RWPE2 (cell line): ENCODE results near the gene ENTREP1.

Experiments used
- ATAC-seq: fragments of 200-7000 bp; cut with Tn5 transposase; 3 replicates; pipeline ENCODE4 v1.9.1; 2021; ENCODE audit warnings: low read depth
- DNase-seq: peaks from one replicate; pipeline ENCODE4 v3.0.0-alpha.2; 2020; ENCODE audit warnings: low spot score
- H3K27ac ChIP-seq: fragments of 450-650 bp; 2 replicates; pipeline ENCODE4 v1.5.1; 2017; ENCODE audit warnings: mild to moderate bottlenecking; ENCODE audit not compliant: poor library complexity, severe bottlenecking
- H3K27me3 ChIP-seq: fragments of 250-450 bp; sonication (Bioruptor Pico); 2 replicates; pipeline ENCODE4 v1.5.1; 2021; ENCODE audit warnings: mild to moderate bottlenecking, moderate library complexity; ENCODE audit not compliant: insufficient read depth, poor library complexity, severe bottlenecking
- H3K36me3 ChIP-seq: fragments of 250-450 bp; sonication (Bioruptor Pico); 2 replicates; pipeline ENCODE4 v1.5.1; 2020; ENCODE audit warnings: low read depth, mild to moderate bottlenecking, moderate library complexity
- H3K4me1 ChIP-seq: fragments of 250-450 bp; sonication (Bioruptor Pico); 2 replicates; pipeline ENCODE4 v1.5.1; 2021; ENCODE audit warnings: mild to moderate bottlenecking, moderate library complexity; ENCODE audit not compliant: insufficient read depth, poor library complexity, severe bottlenecking
- H3K4me3 ChIP-seq: fragments of 250-450 bp; sonication (Bioruptor Pico); 2 replicates; pipeline ENCODE4 v1.5.1; 2021; ENCODE audit warnings: mild to moderate bottlenecking, moderate library complexity; ENCODE audit not compliant: severe bottlenecking
- H3K9me3 ChIP-seq: fragments of 250-450 bp; sonication (Bioruptor Pico); 2 replicates; pipeline ENCODE4 v1.5.1; 2021; ENCODE audit warnings: mild to moderate bottlenecking, moderate library complexity; ENCODE audit not compliant: severe bottlenecking
- CTCF ChIP-seq: fragments of 450-650 bp; IDR thresholded peaks from one replicate; pipeline ENCODE4 v1.5.1; 2017; ENCODE audit warnings: mild to moderate bottlenecking, moderate library complexity; ENCODE audit not compliant: poor library complexity, severe bottlenecking

ENTREP1 gene

GRCh38 chr9:69391487-69391886 lies 66.5 kb downstream of the ENTREP1 start:
- no peak overlapping the region for H3K4me3 ChIP-seq
- H3K27me3 ChIP-seq, result no peaks in the 10 kb centered on the region
- no peaks in the 10 kb centered on the region for H3K9me3 ChIP-seq
- H3K4me1 ChIP-seq, result no peaks in the 10 kb centered on the region
- H3K27ac ChIP-seq, result no peak overlapping the region
- no peaks in the 10 kb centered on the region for H3K36me3 ChIP-seq
- TF ChIP-seq CTCF, result no peak
- DNase-seq (no peak), ATAC-seq (no peak)

DNA sequence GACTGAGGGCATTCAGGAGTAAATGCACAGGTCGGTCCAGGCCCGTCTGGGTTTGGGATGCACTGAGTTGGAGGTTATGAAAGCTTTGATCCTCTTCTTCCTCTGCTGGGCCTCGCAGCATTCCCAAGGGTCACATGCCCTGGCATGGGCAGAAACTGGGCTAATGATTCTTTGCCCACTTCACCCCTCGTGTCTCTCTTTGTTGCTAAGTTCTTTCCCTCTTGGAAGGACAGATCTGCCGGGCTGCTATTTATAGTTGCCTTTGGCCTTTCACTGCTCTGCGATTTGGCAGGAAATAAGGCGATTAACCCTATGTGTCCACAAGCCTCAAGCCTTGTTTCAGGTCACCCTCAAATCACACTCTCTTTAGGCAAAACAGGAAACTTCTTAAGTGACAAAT lies 66.9 kb downstream of the ENTREP1 start:
- Histone ChIP-seq H3K9me3 (no peaks in the 10 kb centered on the region), H3K4me1 (no peaks in the 10 kb centered on the region), H3K27me3 (no peaks in the 10 kb centered on the region), H3K36me3 (no peaks in the 10 kb centered on the region), H3K4me3 (no peak overlapping the region), H3K27ac (no peak overlapping the region)
- no peak for ATAC-seq
- no peak for TF ChIP-seq CTCF
- DNase-seq, result no peak

GRCh38 chr9:69392826-69393225 lies 67.8 kb downstream of the ENTREP1 start:
- Histone ChIP-seq H3K27ac (no peak overlapping the region), H3K27me3 (no peaks in the 10 kb centered on the region), H3K4me1 (no peaks in the 10 kb centered on the region), H3K4me3 (no peak overlapping the region), H3K36me3 (no peaks in the 10 kb centered on the region), H3K9me3 (no peaks in the 10 kb centered on the region)
- ATAC-seq, result no peak
- DNase-seq, result no peak
- no peak for TF ChIP-seq CTCF

DNA sequence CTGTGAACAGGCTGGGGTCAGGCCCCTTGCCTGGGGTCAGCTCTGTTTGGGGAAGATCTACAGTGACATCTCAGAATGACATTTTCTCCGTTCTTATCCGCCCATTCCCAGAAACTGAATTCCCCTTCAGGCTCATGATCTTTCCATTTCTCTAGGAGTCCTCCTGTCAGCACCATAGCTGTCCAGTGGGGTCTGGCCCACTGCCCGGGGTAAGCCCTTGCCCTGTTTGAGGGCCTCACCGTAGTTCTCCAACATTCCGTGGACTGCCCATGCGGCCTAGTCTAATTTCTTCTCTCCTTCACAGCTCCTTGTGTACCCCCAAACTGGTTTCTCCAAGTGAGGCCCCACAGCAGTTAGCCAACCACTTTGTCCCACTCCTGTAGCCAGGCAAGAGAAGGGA lies 68.4 kb downstream of the ENTREP1 start:
- H3K27me3 ChIP-seq, result no peaks in the 10 kb centered on the region
- no peak for TF ChIP-seq CTCF
- ATAC-seq (no peak), DNase-seq (no peak)
- no peak overlapping the region for H3K4me3 ChIP-seq
- no peaks in the 10 kb centered on the region for H3K9me3 ChIP-seq
- H3K4me1 ChIP-seq, result no peaks in the 10 kb centered on the region
- H3K36me3 ChIP-seq, result no peaks in the 10 kb centered on the region
- no peak overlapping the region for H3K27ac ChIP-seq

GRCh38 chr9:69395718-69396117 lies 70.7 kb downstream of the ENTREP1 start:
- no peak for TF ChIP-seq CTCF
- Histone ChIP-seq H3K27me3 (no peaks in the 10 kb centered on the region), H3K36me3 (no peaks in the 10 kb centered on the region), H3K4me3 (no peak overlapping the region), H3K27ac (no peak overlapping the region), H3K4me1 (no peaks in the 10 kb centered on the region), H3K9me3 (no peaks in the 10 kb centered on the region)
- DNase-seq, result no peak
- ATAC-seq, result no peak
